HG02884 (cell line): Measurements from ENCODE around the gene CLEC16A.

ENCODE experiments used
- ATAC-seq: cut with Tn5 transposase; IDR thresholded peaks from one replicate; pipeline ENCODE4 v1.9.1; 2021; ENCODE audit warnings: mild to moderate bottlenecking, moderate library complexity; ENCODE audit not compliant: unreplicated experiment

The CLEC16A gene

GRCh38 chr16:10987361-10988163 lies 43.2 kb downstream of the CLEC16A start:
- no peak for ATAC-seq

DNA sequence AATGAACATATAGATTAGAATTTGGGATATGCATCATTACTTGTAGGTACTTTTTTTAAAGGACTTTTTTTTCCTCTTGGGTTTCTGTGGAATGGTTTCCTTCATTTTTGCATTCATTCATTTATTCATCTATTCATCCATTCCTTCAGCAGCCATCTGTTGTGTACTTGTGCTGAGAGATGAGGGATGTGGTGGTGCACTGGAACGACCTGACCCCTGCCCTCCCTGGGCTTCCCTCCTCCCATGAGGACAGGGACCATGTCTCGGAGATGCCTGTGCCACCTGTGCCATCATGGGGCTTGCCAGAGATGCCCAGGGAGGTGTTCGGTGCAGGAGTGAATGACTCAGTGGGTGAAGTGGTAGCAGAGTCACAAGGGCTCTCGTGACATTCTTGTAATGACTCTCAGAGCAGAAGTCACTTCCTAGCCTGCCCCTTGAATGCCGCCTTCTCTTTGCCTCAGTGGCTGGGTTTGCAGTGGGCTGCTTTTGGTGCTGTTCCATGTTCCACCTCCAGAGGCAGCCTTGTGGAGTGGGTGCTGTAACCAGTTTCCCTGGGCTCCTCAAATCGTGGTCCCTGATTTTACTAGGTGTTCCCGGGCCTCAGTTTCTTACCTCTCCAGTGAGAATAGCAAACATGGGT lies 43.9 kb downstream of the CLEC16A start:
- ATAC-seq: no peak

GRCh38 chr16:10988879-10989278 lies 44.5 kb downstream of the CLEC16A start:
- no peak for ATAC-seq

DNA sequence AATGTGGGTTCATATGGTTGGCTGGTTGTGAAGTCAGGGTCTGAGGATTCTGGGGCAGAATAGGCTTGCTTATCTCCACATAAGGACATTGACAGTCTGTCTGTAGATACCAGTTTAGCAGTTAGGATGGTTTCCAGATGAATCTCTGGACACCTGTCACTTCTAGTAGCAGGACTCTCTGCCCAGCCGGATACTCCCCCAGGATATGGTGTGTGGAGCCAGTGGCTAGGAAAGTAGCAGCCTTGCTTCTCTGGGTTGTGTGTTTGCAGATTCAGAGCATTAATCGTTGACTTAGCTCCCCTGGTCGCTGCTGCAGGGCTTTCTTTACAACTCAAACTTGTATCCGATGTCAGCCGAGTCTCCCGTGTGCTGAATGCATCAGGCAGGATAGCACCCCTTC lies 45.2 kb downstream of the CLEC16A start:
- no peak for ATAC-seq

DNA sequence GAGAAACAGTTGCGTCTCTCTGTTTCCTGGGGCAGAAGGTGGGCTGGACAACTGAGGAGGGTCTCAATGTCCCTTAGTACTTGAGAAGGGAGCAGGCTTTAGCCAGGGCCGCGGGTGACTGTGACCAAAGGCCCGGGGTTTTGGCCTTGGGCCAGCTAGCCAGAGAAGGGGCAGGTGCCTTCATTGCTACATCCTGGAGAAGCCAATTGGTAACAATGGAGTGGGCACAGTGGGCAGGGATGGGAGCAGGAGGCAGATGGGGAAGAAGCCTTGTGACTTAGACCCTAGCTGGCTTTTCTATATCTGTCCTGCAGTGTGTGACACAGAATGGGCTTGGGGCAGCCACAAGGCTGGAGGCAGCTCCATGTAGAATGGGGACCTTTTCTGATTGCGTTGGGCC lies 46.0 kb downstream of the CLEC16A start:
- no peak for ATAC-seq

GRCh38 chr16:10992112-10992511 lies 47.7 kb downstream of the CLEC16A start:
- no peak for ATAC-seq

- ATAC-seq: no peak
Observed at GRCh38 chr16:10992797-10993196, 48.4 kb downstream of the CLEC16A start.

DNA sequence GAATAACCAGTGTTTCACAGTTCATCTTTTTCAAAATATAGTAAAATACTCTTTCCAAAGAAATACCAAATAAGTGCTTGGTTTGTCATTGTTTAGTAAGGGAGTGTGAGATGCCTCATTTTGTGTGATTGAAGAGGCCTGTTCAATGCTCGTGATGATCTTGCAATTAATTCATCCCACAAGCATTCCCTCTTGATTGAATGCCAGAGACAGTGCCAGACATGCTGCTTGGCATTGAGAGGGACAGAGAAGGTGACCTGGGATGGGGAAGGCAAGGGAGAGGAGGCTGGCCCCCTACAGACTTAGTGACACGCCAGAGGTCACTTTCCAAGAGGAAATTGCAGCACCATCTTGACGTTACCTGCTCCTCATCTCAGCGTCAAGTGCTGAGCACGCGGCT lies 49.3 kb downstream of the CLEC16A start:
- no peak for ATAC-seq

GRCh38 chr16:10994571-10994970 lies 50.2 kb downstream of the CLEC16A start:
- ATAC-seq: no peak

DNA sequence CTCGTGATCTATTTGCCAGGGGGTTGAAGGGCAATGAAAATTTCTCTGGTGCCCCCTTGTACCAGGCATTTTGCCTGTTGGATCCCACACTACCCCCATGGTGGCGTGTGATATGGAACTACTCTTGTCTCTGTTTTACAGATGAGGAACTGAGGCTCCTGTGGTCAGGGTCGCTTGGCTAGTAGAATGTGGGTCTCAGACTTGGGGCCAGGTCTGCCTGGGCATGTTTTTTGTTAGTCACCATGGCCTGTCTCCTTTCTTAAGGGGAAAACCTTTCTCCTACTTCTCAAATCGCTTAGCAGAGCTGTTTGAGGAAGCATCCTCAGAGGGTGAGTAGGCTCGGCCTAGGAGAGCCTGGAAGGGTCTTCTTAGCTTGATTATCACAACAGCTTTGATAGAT lies 51.2 kb downstream of the CLEC16A start:
- no peak for ATAC-seq

- no peak for ATAC-seq
Observed at GRCh38 chr16:10997485-10997884, 53.1 kb downstream of the CLEC16A start.

GRCh38 chr16:10999300-10999699 lies 54.9 kb downstream of the CLEC16A start:
- ATAC-seq: no peak

- ATAC-seq: no peak
Observed at GRCh38 chr16:11001611-11002010, 57.2 kb downstream of the CLEC16A start.

GRCh38 chr16:11003141-11003540 lies 58.8 kb downstream of the CLEC16A start:
- no peak for ATAC-seq

GRCh38 chr16:11004351-11004750 lies 60.0 kb downstream of the CLEC16A start:
- ATAC-seq: no peak

DNA sequence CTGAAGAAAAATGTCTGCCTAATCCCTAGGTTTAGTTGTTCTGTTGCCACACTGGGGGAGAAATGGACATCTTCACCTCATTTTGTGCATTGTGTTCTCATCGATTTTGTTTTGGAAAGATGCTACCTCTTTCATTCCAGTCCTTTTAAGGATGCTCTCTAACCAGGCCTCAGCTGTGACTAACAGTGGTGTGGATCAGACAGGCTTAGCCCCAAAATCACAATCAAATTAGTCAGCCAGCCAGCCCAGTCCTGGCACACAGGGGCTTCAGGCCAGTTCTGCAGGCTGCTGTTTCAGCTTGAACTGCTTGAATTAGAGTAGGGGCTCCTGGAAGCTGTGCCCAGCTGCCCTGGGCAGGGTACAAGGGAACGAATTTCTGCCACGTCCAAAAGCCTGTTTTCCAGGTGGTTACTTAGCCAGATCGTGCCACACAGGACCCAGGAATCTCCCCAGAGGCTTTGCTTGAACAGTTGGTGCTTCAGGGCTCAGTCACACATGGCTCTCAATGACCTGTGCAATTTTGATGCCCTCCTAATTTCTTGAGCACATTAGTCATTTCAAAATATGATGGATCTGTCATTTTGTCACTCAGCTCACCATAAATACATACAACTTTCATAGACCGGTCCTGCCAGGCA lies 60.7 kb downstream of the CLEC16A start:
- ATAC-seq: no peak

DNA sequence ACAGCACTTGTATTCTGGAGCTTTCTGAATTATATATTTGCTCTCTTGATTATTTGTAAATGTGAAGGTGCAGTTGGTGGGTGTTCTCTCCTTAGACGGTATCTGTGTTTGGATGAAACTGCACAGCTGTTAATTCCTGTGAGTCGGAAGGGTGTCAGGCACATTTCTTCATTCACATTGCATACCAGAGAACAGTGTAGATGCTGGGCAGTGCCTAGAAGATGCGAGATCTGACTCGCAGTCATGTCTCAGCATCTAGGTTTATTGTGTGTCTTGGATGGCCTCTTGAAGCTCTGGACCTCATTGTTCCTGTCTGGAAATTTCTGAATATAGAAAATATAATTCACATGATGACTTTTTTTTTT lies 61.2 kb downstream of the CLEC16A start:
- no peak for ATAC-seq

DNA sequence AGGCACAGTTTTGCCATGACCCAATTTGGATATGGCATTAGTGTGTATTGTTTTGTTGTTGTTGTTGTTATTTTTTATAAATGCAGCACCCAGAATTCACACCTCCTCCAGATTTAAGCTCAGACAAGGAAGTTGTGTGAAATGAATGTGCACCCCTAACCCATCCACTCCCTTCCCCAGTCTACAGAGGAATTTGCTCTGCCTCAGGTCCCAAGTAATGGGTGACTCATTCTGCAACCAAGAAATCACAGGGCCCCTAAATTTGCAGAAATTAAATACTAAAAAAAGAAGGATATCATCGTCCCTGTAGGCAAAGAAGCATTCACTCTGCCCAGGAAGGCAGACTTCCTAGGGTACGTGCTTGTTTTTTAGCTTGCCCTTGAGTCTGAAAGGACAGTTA lies 62.3 kb downstream of the CLEC16A start:
- no peak for ATAC-seq

- no peak for ATAC-seq
Observed at GRCh38 chr16:11007714-11008280, 63.4 kb downstream of the CLEC16A start.

DNA sequence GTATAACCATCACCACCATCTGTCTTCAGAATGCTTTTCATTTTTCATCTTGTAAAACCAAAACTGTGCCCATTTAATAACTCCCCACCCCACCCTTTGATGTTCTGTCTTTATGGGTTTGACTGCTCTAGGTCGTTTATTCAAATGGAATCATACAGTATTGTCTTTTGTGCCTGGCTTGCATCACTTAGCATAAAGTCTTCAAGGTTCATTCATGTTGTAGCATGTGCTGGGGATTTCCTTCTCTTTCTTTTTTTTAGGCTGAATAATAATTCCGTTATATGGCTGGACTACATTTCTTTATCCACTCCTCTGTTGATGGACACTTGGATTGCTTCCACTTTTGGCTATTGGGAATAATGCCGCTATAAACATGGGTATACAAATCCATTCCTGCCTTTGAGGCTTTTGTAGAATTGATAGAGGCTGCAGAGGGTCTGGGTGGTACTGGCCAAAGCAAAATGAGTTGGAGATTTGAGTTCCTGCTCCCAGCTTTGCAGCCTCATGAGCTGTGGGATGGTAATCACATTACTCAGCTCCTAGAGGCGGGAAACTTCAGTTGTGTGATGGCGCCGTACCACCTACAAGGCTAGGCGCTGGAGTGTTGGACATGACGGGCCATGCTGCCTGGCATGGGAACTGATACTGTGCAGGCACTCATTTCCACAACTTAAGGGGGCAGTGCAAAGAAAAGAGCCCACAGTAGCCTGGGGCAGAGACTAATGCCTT lies 64.8 kb downstream of the CLEC16A start:
- ATAC-seq: no peak

DNA sequence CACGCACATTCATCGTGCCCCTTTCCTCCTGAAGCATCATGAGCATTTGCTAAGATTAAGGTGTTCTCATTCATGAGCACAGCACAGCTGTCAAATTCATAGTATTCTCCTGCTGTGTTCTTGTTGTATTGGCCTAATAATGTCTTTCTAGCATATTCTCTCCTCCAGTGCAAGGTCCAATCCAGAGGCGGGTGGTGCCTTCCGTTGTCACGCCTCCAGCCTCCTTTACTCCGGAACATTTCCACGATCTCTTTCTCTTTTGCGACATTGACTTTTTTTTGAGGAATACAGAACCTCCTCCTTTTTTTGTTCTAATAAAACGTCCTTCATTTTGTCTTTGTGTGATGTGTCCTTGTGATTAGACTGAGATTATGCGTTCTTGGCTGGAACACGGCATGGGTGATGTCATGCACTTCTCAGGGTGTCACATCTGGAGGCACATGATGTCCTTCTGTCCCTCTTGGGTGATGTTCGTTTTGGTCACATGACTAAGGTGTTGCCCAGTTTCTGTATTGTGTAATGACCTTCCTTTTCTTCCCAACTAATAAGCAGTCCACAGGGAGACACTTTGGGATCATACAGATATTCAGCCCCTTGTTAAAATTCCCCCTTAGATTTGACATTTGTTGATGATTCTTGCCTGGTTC lies 66.3 kb downstream of the CLEC16A start:
- ATAC-seq: no peak
